Endothelial cell of umbilical vein (primary cell): ENCODE data around the gene PLA2G2E.

Source experiments
- CTCF ChIP-seq, 2 donors: IDR thresholded peaks; 1 replicate in 1 of 2; 2 replicates in 1 of 2; pipeline ENCODE4 v1.5.1; 2011; ENCODE audit warnings: low read length in 2 of 2, mild to moderate bottlenecking in 2 of 2, moderate library complexity in 2 of 2, control low read depth in 1 of 2, inconsistent platforms in 1 of 2, low read depth in 1 of 2; ENCODE audit not compliant: insufficient read depth in 1 of 2; ENCODE audit errors: extremely low read depth in 1 of 2
- EZH2 ChIP-seq: IDR thresholded peaks from 2 replicates; pipeline ENCODE4 v1.6.1; 2012; ENCODE audit warnings: borderline replicate concordance, low read depth, mild to moderate bottlenecking, moderate library complexity, low read length, inconsistent platforms; ENCODE audit not compliant: severe bottlenecking
- JUN ChIP-seq: IDR thresholded peaks from 2 replicates; pipeline ENCODE4 v1.6.1; 2011; ENCODE audit warnings: borderline replicate concordance, low read depth; ENCODE audit not compliant: insufficient read length, insufficient read depth
- MAX ChIP-seq: IDR thresholded peaks from 2 replicates; pipeline ENCODE4 v1.6.1; 2011; ENCODE audit not compliant: insufficient read depth, insufficient read length
- POLR2A ChIP-seq: IDR thresholded peaks from 2 replicates; pipeline ENCODE4 v1.6.1; 2012; ENCODE audit warnings: low read depth, mild to moderate bottlenecking, control low read depth, low read length
- POLR2AphosphoS5 ChIP-seq: IDR thresholded peaks from 2 replicates; pipeline ENCODE4 v1.6.1; 2012; ENCODE audit warnings: low read depth, mild to moderate bottlenecking, control low read depth, low read length, moderate library complexity; ENCODE audit not compliant: insufficient read depth

- peak in 1 of 2 donors; percentile 6 for TF ChIP-seq CTCF (IDR thresholded peaks at IDR 0.05; ENCODE audit: extremely low read depth in 1 of 2, insufficient read depth in 1 of 2, low read depth in 1 of 2, low read length in 2 of 2)
- TF ChIP-seq POLR2A = no peak
- no peak for TF ChIP-seq EZH2
- TF ChIP-seq POLR2AphosphoS5 = no peak
- TF ChIP-seq JUN = no peak
- TF ChIP-seq MAX = no peak
Observed at GRCh38 chr1:19957779-19958178, 34.4 kb upstream of the PLA2G2E start.
